GM20431 (cell line): ENCODE measurements around the gene INTU.
"Not testable (repeated sequence)": the region's sequence is repeated elsewhere in the genome, so short reads cannot be mapped to it uniquely, and the experiment has no call there.

ENCODE experiments used
- in situ Hi-C: fragments of 300-500 bp; cut with MseI, MboI; formaldehyde crosslinking; loops from one replicate; pipeline ENCODE4 v1.15.0; 2020; ENCODE audit warnings: low sequenced_read_pairs; ENCODE audit not compliant: unreplicated experiment

INTU gene

DNA sequence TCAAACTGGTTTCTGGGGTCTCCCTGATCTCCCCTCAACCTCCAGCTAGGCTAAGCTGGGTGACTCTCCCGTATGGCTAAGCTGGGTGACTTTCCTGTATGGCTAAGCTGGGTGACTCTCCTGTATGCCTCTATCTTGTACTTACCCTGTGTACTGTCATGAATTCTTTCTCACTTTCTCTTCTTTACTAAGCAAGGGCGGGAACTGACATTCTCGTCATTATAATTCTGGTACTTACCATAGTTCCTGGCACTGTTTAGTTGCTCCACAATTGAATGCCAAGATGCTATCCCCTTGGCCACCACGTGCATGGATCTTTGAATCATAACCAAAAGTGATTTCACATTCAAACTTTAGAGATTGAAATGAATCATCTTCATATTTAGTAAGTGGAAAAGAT, 8.8 kb downstream of the INTU start:
- in situ Hi-C loops, result no loop called here

DNA sequence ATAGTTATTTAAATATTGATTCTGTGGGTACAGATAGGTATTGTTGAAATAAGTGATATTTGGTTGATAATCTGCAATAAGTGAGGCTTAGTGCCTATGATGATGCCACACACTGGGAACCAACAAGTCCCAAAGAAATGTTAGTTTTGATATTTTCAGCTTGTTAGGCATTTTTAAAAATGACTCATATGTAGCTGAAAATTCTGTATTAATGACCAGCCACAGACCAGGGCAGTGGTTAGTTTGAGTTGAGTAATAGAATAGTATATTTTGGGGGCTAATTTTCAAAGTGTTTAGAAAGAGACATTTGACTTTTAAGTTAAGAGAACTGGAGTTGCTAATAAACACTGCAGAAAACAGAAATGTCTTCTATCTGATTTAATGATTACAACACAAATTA, 9.4 kb downstream of the INTU start:
- in situ Hi-C loops, result no loop called here

DNA sequence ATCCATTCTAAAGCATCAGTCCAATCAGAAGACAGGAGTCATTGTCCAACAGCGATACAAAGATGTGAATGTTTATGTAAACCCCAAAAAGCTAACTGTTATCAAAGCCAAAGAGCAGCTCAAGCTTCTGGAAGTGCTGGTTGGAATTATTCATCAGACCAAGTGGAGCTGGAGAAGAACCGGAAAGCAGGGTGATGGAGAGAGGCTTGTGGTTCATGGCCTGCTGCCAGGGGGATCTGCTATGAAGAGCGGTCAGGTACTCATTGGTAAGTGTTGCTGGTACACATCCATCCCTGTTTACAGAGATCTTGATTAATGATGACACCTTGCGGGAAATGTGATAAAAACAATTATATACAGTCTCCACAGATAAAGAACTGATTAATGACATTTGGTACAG, 11.0 kb downstream of the INTU start:
- in situ Hi-C loops, result no loop called here

DNA sequence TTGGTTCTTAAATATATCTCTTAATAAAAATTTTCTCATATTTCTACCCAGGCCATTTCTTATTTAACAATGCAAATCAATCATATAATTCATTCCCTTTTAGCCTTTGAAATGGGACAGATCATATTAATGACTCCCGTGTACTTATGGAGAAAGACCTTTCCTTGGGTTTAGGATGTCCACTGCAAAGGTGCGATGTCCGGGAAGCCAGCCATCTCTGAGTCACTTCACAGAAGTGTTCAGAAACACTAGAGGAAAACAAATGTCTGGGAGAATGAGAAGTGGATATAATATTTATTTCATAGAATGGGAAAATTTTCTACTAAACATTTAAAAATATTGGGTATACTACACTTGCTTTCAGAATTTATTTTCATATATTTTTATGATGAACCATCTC, 15.3 kb downstream of the INTU start:
- in situ Hi-C loops, result no loop called here

DNA sequence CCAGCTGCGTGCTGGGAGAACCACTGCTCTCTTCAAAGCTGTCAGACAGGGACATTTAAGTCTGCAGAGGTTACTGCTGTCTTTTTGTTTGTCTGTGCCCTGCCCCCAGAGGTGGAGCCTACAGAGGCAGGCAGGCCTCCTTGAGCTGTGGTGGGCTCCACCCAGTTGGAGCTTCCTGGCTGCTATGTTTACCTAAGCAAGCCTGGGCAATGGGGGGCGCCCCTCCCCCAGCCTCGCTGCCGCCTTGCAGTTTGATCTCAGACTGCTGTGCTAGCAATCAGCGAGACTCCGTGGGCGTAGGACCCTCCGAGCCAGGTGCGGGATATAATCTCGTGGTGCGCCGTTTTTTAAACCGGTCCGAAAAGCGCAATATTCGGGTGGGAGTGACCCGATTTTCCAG, 22.8 kb downstream of the INTU start:
- in situ Hi-C loops, result not testable (repeated sequence)

DNA sequence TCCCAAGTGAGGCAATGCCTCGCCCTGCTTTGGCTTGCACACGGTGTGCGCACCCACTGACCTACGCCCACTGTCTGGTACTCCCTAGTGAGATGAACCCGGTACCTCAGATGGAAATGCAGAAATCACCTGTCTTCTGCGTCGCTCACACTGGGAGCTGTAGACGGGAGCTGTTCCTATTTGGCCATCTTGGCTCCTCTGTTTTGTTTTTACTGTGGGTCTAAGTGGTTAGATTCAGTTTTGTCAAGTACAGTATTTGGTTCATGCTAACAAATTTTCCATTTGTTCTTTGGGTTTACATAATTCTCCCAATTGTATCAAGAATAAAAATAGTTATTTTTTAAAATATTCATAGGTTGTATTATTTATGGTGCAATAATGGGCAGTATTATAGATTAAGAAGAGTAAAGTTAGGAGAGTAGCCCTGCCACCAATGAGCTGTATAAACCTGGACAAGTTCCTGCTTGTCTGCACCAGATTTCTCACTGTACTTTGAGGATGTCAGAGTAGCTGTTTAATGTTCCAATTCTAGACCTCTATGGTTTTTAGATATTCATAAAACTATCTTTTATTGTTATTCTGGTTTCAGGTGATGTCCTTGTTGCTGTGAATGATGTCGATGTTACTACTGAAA, 23.4 kb downstream of the INTU start:
- in situ Hi-C loops, result no loop called here

DNA sequence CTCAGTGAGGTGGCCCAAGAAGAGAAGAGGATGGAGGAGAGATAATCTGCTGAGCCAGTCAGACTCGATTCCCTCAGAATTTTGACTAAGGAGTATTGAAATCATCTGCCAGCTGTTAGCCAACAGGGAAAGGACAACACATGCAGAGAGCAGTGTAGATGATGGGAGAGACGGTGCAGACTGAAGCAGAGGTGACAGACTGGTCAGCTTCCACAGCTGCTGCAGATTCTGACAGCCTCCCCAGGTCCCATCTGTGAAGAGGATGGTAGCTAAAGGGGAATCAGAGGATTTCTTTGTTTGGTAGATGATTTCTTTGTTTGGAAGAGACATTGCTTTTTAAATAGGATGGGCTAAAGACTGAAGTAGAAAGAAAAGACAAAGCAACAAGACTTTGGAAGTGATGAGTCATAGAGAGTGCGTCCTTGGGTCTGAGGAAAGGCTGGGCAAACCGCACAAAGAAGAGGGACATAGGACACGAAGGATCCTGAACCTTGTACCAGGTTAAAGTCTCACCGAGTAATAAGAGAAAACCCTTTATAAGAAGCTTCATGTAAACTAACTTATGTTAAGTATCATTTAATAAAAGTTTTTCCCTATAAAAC, 27.6 kb downstream of the INTU start:
- in situ Hi-C loops, result no loop called here

DNA sequence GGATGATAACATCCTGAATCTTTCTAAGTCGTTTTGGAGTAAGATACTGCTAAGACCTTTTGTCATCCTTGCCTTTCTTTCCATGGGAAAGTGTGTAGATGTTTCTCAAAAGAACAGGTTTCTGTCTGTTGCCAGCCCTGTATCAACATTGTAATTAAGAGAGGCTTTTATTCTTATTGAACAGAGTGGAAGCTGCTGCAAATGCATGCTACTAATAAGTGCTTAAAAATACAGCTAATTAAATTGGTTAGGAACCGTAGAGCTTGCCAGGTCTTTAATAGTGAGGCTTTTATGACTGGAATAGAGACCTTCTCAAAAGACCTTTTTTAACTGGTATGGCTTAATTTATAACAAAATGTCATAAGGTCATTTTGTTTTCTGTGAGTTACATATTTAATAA, 34.4 kb downstream of the INTU start:
- in situ Hi-C loops, result no loop called here

DNA sequence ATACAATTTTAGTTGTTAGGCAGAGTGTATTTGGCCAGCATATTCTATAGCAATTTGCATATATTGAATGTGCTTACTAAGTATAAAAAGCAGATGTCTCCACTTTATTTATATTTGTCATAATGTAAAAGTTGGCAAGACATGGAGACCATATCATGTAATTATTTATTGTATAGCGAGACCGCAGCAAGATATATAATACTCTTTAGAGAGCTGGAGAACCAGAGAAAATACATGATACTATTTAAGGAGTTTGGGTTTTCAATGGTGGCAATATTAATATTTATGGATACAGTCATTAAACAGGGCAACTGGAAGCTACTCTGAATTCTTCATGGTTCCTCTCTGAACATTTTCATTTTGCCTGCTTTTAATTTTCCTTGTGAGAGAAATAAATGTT, 35.0 kb downstream of the INTU start:
- in situ Hi-C loops, result no loop called here

DNA sequence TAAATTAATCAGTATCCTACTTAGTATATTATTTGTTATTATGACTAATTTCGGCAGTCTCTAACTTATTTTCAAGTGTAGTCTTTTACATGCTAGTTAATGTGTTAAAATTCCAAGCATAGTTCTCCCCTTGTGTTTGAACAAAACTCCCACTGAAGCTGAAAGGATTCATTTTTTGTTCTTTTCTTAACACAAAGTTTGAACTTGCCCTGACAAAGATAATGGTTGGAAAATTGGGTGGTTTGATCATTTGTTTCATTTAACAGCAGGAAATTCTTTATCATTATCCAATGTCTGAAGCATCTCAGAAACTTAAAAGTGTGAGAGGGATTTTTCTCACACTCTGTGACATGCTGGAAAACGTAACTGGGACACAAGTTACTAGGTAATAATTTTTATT, 36.0 kb downstream of the INTU start:
- in situ Hi-C loops, result no loop called here

DNA sequence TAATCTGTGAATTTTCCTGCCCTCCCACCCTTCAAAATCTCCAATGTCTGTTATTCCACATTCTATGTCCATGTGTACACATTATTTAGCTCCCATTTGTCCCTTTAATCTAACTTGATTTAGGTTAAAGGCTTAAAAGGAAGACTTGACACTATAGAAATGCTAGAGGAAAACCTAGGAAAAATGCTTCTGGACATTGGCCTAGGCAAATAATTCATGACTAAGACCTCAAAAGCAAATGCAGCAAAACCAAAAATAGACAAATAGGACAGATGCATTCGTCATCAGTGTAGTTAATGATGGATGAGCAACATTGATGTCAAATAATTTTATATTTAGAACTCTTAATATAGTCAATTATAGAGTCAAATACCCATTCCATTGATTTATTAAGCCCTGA, 36.9 kb downstream of the INTU start:
- in situ Hi-C loops, result no loop called here

DNA sequence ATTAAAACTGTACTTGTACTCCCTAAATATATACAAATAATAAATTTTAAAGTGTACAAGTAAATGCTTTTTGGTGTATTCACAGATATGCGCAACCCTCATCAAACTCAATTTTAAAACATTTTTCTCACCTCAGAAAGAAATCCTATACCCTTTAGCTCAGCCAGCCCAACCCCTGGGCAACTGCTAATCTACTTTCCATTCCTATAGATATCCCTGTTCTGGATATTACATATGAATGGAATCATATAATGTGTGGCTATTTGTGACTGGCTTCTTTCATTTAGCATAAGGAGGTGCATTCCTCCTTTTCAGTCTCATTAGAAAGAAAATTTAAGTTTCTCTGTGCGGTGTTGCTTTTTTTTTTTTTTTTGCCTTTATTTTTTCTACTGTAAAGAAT, 39.4 kb downstream of the INTU start:
- in situ Hi-C loops, result no loop called here

DNA sequence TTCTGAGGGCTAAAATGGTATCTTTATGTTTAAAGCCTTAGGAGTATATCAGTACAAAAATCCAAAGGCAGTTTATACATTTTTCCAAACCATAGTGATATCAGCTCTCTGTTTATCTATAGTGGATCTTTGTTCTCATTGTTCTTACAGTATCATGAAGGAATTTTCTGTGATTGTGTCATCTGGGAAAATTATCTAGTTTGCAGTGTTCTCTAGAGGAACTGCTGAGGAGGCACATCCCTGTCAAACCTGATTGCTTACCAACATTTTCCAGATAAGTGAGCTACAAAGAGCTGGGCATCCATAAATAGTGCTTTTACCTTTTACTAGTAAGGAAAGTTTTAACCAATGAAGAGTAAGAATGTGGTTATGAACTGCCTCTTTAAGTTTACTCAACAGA, 52.5 kb downstream of the INTU start:
- in situ Hi-C loops, result no loop called here

DNA sequence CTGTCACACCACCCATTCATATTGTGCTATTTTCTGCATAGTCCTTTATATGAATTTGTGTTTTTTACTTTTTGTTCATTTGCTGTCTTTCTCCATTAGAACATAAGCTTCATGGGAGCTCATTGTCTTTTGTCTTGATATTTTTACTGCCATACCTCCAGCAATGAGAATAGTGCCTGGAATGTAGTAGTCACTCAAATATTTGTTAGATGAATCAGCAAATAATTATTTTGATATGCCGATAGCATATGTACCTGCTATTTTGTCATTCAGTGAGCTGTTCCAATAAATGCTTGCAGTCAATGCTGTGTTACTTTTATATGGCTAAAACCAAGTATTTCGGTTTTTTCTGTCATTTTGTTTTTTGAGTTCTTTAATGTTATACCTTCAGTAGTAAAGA, 53.9 kb downstream of the INTU start:
- in situ Hi-C loops, result no loop called here

DNA sequence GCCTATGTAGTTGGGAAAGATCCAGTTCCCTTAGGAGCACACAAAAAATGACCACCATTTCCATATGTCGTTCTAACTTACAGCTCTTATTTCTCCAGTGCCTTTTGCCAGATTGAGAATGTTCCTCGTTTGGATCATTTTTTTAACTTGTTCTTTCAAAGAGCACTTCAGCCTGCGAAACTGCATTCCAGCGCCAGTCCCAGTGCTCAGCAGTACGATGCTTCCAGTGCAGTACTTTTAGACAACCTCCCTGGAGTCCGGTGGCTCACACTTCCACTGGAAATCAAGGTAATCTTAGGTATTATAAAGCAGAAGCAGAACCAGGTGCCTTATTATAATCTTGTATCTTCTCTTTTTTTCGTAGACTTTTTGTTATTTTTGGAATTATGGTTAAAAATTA, 54.8 kb downstream of the INTU start:
- in situ Hi-C loops, result no loop called here

DNA sequence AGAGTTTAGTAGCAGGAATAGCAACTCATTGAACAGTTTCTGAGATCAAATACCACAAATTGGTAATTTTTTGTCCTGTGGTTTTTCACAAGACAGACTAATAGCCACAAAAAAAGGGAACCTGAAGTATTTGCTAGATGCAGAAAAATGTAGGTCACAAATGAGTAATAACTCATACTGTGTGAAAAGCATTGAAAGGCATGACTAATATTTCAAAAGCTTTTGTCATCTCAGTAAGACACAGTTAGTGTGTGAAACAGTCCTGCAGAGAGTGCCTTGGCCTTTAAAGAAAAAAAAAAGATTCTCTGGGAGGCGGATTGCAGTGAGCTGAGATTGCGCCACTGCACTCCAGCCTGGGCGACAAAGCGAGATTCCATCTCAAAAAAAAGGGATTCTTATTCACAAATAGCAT, 66.0 kb downstream of the INTU start:
- in situ Hi-C loops, result no loop called here

DNA sequence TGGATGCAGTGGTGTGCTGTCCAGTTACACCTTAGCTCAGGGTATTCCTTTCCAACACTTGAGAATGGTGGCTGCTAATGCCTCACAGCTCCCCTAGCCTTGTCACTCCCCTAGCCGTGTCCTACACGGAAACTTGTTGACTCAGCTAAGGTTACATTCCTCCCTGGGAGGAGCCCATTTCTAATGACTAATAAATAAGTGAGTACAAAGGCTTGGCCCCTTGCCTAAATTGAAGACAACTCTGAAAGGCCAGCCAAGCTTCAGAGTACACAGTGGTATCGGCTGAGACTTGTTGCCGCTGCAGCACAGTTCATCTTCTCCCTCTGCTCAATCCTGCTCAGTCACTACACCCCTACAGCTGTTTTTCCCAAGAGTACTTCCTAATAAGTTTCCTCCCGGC, 76.2 kb downstream of the INTU start:
- in situ Hi-C loops, result no loop called here

DNA sequence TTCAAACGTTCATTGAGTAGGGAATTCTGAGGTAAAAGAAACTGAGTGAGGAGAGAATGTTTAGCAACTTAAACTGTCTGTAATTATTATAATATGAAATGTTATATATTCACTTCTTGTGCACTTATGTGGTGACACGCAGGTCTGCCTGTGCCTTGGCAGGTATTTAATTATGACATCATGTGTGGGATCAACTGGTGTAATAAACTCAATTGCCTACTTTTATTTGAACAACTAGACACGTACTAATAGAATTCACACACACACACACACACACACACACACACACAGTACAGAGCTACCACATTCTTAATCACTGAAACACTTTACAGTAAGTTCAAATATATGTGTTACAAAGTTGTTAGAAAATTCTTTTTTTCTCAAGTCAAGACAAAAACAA, 76.7 kb downstream of the INTU start:
- in situ Hi-C loops, result no loop called here

DNA sequence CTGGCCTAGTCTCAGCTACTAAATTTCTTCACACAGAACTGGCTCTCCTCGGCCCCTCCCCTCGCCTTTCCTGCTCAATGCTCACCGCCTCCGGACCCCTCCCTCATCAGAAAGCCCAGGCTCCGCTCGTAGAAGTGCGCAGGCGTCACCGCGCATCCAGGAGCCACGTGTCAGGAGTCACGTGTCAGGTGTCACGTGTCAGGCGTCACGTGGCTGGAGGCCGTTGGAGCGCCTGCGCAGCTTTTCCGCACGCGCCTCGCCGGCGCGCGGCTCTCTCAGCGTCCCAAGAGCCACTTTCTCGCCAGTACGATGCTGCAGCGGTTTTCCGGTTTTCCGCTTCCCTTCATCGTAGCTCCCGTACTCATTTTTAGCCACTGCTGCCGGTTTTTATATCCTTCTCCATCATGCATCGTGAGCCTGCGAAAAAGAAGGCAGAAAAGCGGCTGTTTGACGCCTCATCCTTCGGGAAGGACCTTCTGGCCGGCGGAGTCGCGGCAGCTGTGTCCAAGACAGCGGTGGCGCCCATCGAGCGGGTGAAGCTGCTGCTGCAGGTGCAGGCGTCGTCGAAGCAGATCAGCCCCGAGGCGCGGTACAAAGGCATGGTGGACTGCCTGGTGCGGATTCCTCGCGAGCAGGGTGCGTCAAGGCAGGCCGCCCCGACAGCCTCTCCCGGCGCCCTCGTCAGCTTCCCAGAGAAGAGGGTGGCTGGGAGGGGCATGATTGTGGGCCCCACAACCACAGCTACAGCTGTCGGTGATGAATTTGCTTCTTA, 97.6 kb downstream of the INTU start, which contains the start of gene SLC25A31:
Gene SLC25A31 (plus strand): TSS at position 259 of the 772 bp plus-strand sequence. CDS start 146 bp downstream, at position 405.
- in situ Hi-C loops, result loop anchor here (10.0 kb wide), 1 partner anchor 126 kb away; no protein-coding TSS in a partner anchor

DNA sequence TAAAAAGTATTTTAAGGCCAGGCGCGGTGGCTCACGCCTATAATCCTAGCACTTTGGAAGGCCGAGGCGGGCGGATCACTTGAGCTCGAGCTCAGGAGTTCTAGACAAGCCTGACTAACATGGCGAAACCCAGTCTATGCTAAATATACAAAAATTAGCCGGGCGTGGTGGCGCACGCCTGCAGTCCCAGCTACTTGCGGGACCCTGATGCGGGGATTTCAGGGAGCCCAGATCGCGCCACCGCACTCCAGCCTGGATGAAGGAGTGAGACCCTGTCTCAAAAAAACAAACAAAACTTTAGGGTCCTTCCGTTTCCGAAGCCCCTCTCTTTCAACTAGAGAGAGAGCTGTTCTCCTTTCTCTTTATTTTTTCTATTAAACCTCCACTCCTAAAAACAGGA, 98.6 kb downstream of the INTU start:
- in situ Hi-C loops, result loop anchor here (10.0 kb wide), 1 partner anchor 127 kb away; no protein-coding TSS in a partner anchor

DNA sequence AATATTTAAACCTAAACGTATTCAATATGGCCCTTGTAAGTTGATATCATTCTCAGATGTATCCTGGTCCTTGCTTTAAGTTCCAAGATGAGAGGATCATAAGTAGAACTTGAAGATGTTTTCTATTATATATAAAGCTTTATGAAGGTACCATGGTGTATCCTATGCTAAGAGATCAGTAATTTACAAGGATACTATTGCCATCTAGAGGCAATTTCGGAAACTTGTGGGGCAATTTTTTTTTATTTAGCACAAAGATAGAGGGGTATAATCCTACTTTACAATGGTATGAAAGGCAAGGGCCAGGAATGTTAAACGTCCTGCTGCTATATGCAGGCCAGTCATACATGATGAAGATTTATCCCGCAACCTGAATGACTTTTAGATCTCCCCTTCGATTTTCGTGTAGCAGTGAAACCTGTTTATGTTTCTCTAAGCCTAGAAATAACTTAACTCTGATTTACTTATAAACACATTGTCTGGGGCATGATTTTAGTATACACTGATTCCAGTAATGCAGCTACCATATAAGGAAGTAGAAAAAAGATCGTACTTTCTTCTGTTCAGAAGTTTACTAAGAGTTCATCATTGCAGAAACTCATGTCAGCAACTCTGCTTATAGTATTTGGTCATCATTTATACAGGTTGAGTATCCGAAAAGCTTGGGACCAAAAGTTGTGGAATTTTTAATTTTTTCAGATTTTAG, 100.0 kb downstream of the INTU start:
- in situ Hi-C loops, result loop anchor here (10.0 kb wide), 1 partner anchor 128 kb away; no protein-coding TSS in a partner anchor
